HEK293T (cell line): Measurements from ENCODE around the gene CEP192.
"Not testable (repeated sequence)": the region's sequence is repeated elsewhere in the genome, so short reads cannot be mapped to it uniquely, and the experiment has no call there.

Experiments used
- CTCF ChIA-PET: fragments of 350-600 bp; formaldehyde crosslinking; extraction: SDS; loops from one replicate; lab custom pipeline; 2021; ENCODE audit warnings: antibody characterized with exemption, inconsistent platforms; lab: Yijun Ruan, JAX
- POLR2A ChIA-PET: fragments of 350-600 bp; formaldehyde crosslinking; extraction: SDS; loops from one replicate; lab custom pipeline; 2020; ENCODE audit warnings: antibody characterized with exemption, inconsistent platforms; lab: Yijun Ruan, JAX
- DNase-seq: peaks from one replicate; pipeline ENCODE4 v3.0.0; 2012; ENCODE audit warnings: mixed read lengths; ENCODE audit errors: extremely low spot score
- ARNT ChIP-seq: fragments of 450-650 bp; IDR thresholded peaks from 2 replicates; pipeline ENCODE4 v1.6.1; 2017; ENCODE audit warnings: mild to moderate bottlenecking
- BHLHE40 ChIP-seq: fragments of 450-650 bp; IDR thresholded peaks from 2 replicates; pipeline ENCODE4 v1.6.1; 2016; ENCODE audit warnings: mild to moderate bottlenecking, moderate library complexity, borderline replicate concordance
- CTBP1 ChIP-seq: fragments of 450-650 bp; IDR thresholded peaks from 2 replicates; pipeline ENCODE4 v1.6.1; 2016; ENCODE audit warnings: borderline replicate concordance
- ELF4 ChIP-seq: fragments of 450-650 bp; IDR thresholded peaks from 2 replicates; pipeline ENCODE4 v1.6.1; 2017; ENCODE audit warnings: antibody characterized with exemption
- FOXA1 ChIP-seq: fragments of 450-650 bp; IDR thresholded peaks from 2 replicates; pipeline ENCODE4 v1.6.1; 2016; ENCODE audit warnings: mild to moderate bottlenecking
- FOXK2 ChIP-seq: fragments of 450-650 bp; IDR thresholded peaks from 2 replicates; pipeline ENCODE4 v1.6.1; 2016; ENCODE audit warnings: mild to moderate bottlenecking
- FOXM1 ChIP-seq: fragments of 450-650 bp; IDR thresholded peaks from 2 replicates; pipeline ENCODE4 v1.6.1; 2017; ENCODE audit warnings: mild to moderate bottlenecking, borderline replicate concordance
- HDGF ChIP-seq: fragments of 450-650 bp; IDR thresholded peaks from 2 replicates; pipeline ENCODE4 v1.6.1; 2017; ENCODE audit warnings: antibody characterized with exemption, borderline replicate concordance
- L3MBTL2 ChIP-seq: fragments of 450-650 bp; conservative IDR thresholded peaks from 2 replicates; pipeline ENCODE4 v1.6.1; 2016; ENCODE audit warnings: mild to moderate bottlenecking
- LEF1 ChIP-seq: fragments of 450-650 bp; IDR thresholded peaks from 2 replicates; pipeline ENCODE4 v1.6.1; 2017; ENCODE audit warnings: mild to moderate bottlenecking, borderline replicate concordance
- NFRKB ChIP-seq: fragments of 450-650 bp; IDR thresholded peaks from 2 replicates; pipeline ENCODE4 v1.6.1; 2016; ENCODE audit warnings: mild to moderate bottlenecking, moderate library complexity
- PKNOX1 ChIP-seq: fragments of 450-650 bp; IDR thresholded peaks from 2 replicates; pipeline ENCODE4 v1.6.1; 2016
- SP1 ChIP-seq: fragments of 450-650 bp; IDR thresholded peaks from 2 replicates; pipeline ENCODE4 v1.6.1; 2017
- SUZ12 ChIP-seq: fragments of 450-650 bp; IDR thresholded peaks from 2 replicates; pipeline ENCODE4 v1.6.1; 2016; ENCODE audit warnings: mild to moderate bottlenecking
- TARDBP ChIP-seq: fragments of 450-650 bp; IDR thresholded peaks from 2 replicates; pipeline ENCODE4 v1.6.1; 2016
- ZNF384 ChIP-seq: fragments of 450-650 bp; IDR thresholded peaks from 2 replicates; pipeline ENCODE4 v1.6.1; 2016

CEP192 gene

GRCh38 chr18:13054336-13054735 is 63.2 kb downstream of the CEP192 start:
- ChIA-PET CTCF (no interaction called here), POLR2A (no interaction called here)
- no peak for TF ChIP-seq FOXM1
- TF ChIP-seq SP1, result no peak
- no peak for DNase-seq

- CTCF ChIA-PET, result interaction anchor here (0.7 kb wide), 1 partner anchor 968 kb away, joined by 3 read pairs; no protein-coding TSS in a partner anchor
- POLR2A ChIA-PET, result no interaction called here
- no peak for TF ChIP-seq SUZ12
- no peak for TF ChIP-seq CTBP1
- no peak for TF ChIP-seq ELF4
- no peak for TF ChIP-seq SP1
- no peak for TF ChIP-seq LEF1
- TF ChIP-seq FOXA1, result no peak
- no peak for TF ChIP-seq PKNOX1
- TF ChIP-seq ZNF384, result no peak
- no peak for TF ChIP-seq FOXK2
- DNase-seq, result no peak
These were observed 70.5 kb downstream of the CEP192 start for GRCh38 chr18:13061630-13062189.

GRCh38 chr18:13067124-13067523 is 76.0 kb downstream of the CEP192 start:
- ChIA-PET POLR2A (no interaction called here), CTCF (no interaction called here)
- TF ChIP-seq ELF4, result no peak
- TF ChIP-seq FOXA1, result no peak
- no peak for TF ChIP-seq NFRKB
- TF ChIP-seq FOXM1, result no peak
- TF ChIP-seq ARNT, result no peak
- no peak for TF ChIP-seq CTBP1
- no peak for TF ChIP-seq SUZ12
- no peak for TF ChIP-seq BHLHE40
- TF ChIP-seq HDGF, result no peak
- no peak for TF ChIP-seq FOXK2
- TF ChIP-seq ZNF384, result no peak
- no peak for TF ChIP-seq TARDBP
- no peak for TF ChIP-seq PKNOX1
- TF ChIP-seq SP1, result no peak
- no peak for TF ChIP-seq L3MBTL2
- TF ChIP-seq LEF1, result no peak
- DNase-seq, result no peak

GRCh38 chr18:13067966-13068365 is 76.8 kb downstream of the CEP192 start:
- TF ChIP-seq SP1, result no peak
- TF ChIP-seq ZNF384, result no peak
- no peak for TF ChIP-seq CTBP1
- no peak for TF ChIP-seq HDGF
- ChIA-PET CTCF (no interaction called here), POLR2A (no interaction called here)
- DNase-seq, result no peak

- TF ChIP-seq L3MBTL2 (no peak), CTBP1 (no peak), FOXK2 (no peak), BHLHE40 (no peak), PKNOX1 (no peak), ARNT (no peak), ZNF384 (no peak), SP1 (no peak), ELF4 (no peak), SUZ12 (no peak)
- DNase-seq, result no peak
- CTCF ChIA-PET, result no interaction called here
- POLR2A ChIA-PET, result no interaction called here
These were observed 79.3 kb downstream of the CEP192 start for GRCh38 chr18:13070460-13070859.

- no peak for DNase-seq
- POLR2A ChIA-PET, result no interaction called here
- TF ChIP-seq L3MBTL2 (no peak), TARDBP (no peak), FOXM1 (no peak), NFRKB (no peak), CTBP1 (no peak), FOXA1 (no peak), ARNT (no peak), PKNOX1 (no peak), FOXK2 (no peak), SUZ12 (no peak), SP1 (no peak), BHLHE40 (no peak), HDGF (no peak), ZNF384 (no peak), ELF4 (no peak), LEF1 (no peak)
- CTCF ChIA-PET, result no interaction called here
These were observed 85.7 kb downstream of the CEP192 start for GRCh38 chr18:13076886-13077285.

GRCh38 chr18:13077473-13077872 is 86.3 kb downstream of the CEP192 start:
- ChIA-PET POLR2A (no interaction called here), CTCF (no interaction called here)
- no peak for DNase-seq
- TF ChIP-seq SUZ12 (no peak), ELF4 (no peak), ARNT (no peak), LEF1 (no peak), TARDBP (no peak), BHLHE40 (no peak), SP1 (no peak), FOXA1 (no peak), ZNF384 (no peak)

- POLR2A ChIA-PET, DNase-seq, CTCF ChIA-PET: not testable (repeated sequence)
These were observed 86.9 kb downstream of the CEP192 start for GRCh38 chr18:13078065-13078464.
